GM12878 (cell line): Measurements from ENCODE around the gene RNF166. TPM values are rescaled to one million over a fixed set of nuclear protein-coding genes. Genes with fewer than 3 reads are reported as not detected.

Experiments
- ATAC-seq: fragments of 200-7000 bp; cut with Tn5 transposase; 3 replicates; pipeline ENCODE4 v1.9.1; 2020; ENCODE audit warnings: mild to moderate bottlenecking, moderate library complexity
- BruUV-seq: library from RNA; stranded (reverse); fragments of 400-500 nt; replicated peaks from 2 replicates; lab custom pipeline; 2021; lab: Mats Ljungman, UMichigan
- CTCF ChIA-PET: fragments of 300-600 bp; sonication (Branson Sonifier 250); formaldehyde crosslinking; extraction: SDS; loops from one replicate; lab custom pipeline; 2021; ENCODE audit warnings: inconsistent platforms; lab: Yijun Ruan, JAX
- POLR2A ChIA-PET: fragments of 350-600 bp; formaldehyde crosslinking; extraction: SDS; loops from one replicate; lab custom pipeline; 2021; ENCODE audit warnings: inconsistent platforms; lab: Charles Lee
- RAD21 ChIA-PET: fragments of 300-600 bp; sonication (Branson Sonifier 250); formaldehyde crosslinking; loops from one replicate; lab custom pipeline; 2023; ENCODE audit warnings: antibody characterized with exemption; ENCODE audit not compliant: unreplicated experiment; lab: Charles Lee
- SMC1A ChIA-PET: fragments of 300-600 bp; sonication (Branson Sonifier 250); formaldehyde crosslinking; loops from one replicate; lab custom pipeline; 2023; ENCODE audit not compliant: unreplicated experiment, uncharacterized antibody; lab: Charles Lee
- DNase-seq: peaks from one replicate; pipeline ENCODE4 v3.0.0-alpha.2; 2011; ENCODE audit warnings: low read depth, low spot score
- FAIRE-seq: peaks from 3 replicates; lab custom pipeline; 2011; peaks lifted over from hg19 to GRCh38; lab: Jason Lieb, UNC
- H2AFZ ChIP-seq: 2 replicates; pipeline ENCODE4 v1.6.0; 2011; ENCODE audit warnings: low read depth, low read length, control low read depth; ENCODE audit not compliant: control insufficient read depth
- H3K27ac ChIP-seq: 2 replicates; pipeline ENCODE4 v1.5.1; 2011; ENCODE audit warnings: control low read depth; ENCODE audit not compliant: control insufficient read depth, insufficient read depth
- H3K27me3 ChIP-seq, 2 experiments: replicated peaks in 1 of 2; 2 replicates each; pipeline versions ENCODE4 v1.6.0 to v1.6.1; 2011; ENCODE audit warnings: low read length in 1 of 2; ENCODE audit not compliant: control insufficient read depth in 2 of 2, insufficient read depth in 2 of 2
- H3K36me3 ChIP-seq, 2 experiments: 2 replicates each; pipeline ENCODE4 v1.5.1; 2011; ENCODE audit warnings: low read length in 1 of 2; ENCODE audit not compliant: control insufficient read depth in 2 of 2, insufficient read depth in 2 of 2
- H3K4me1 ChIP-seq: 2 replicates; pipeline ENCODE4 v1.6.1; 2011; ENCODE audit warnings: mild to moderate bottlenecking, low read length, moderate library complexity, mixed read lengths; ENCODE audit not compliant: control insufficient read depth, insufficient read depth
- H3K4me2 ChIP-seq: 2 replicates; pipeline ENCODE4 v1.6.0; 2011; ENCODE audit warnings: control low read depth; ENCODE audit not compliant: control insufficient read depth, insufficient read depth
- H3K4me3 ChIP-seq: fragments of 200-600 bp; sonication (generic); 2 replicates; pipeline ENCODE4 v1.5.1; 2016
- H3K79me2 ChIP-seq: 2 replicates; pipeline ENCODE4 v1.6.0; 2011; ENCODE audit warnings: low read length; ENCODE audit not compliant: control insufficient read depth, insufficient read depth
- H3K9ac ChIP-seq: 2 replicates; pipeline ENCODE4 v1.8.0; 2011; ENCODE audit warnings: low read length, control low read depth, mixed read lengths; ENCODE audit not compliant: control insufficient read depth, insufficient read depth
- H3K9me3 ChIP-seq: replicated peaks from 3 replicates; pipeline ENCODE4 v1.5.1; 2011; ENCODE audit warnings: mild to moderate bottlenecking, low read length; ENCODE audit not compliant: control insufficient read depth, insufficient read depth
- H4K20me1 ChIP-seq: 2 replicates; pipeline ENCODE4 v1.6.0; 2011; ENCODE audit not compliant: control insufficient read depth, insufficient read depth
- BCL3 ChIP-seq: IDR thresholded peaks from 2 replicates; pipeline ENCODE4 v1.6.1; 2011; ENCODE audit warnings: borderline replicate concordance, low read depth, mild to moderate bottlenecking, moderate library complexity, low read length; ENCODE audit not compliant: insufficient read depth, poor library complexity, severe bottlenecking
- FOS ChIP-seq: IDR thresholded peaks from 3 replicates; pipeline ENCODE4 v1.6.1; 2011; ENCODE audit warnings: borderline replicate concordance; ENCODE audit not compliant: insufficient read length; ENCODE audit errors: extremely low read depth
- NRF1 ChIP-seq: conservative IDR thresholded peaks from 2 replicates; pipeline ENCODE4 v1.6.1; 2011; ENCODE audit warnings: mild to moderate bottlenecking, low read depth, low read length, improper control_type of control experiment
- POLR2AphosphoS2 ChIP-seq: IDR thresholded peaks from 2 replicates; pipeline ENCODE4 v1.6.1; 2011; ENCODE audit warnings: low read depth, mild to moderate bottlenecking, low read length, improper control_type of control experiment, moderate library complexity
- POLR2AphosphoS5 ChIP-seq: IDR thresholded peaks from 2 replicates; pipeline ENCODE4 v1.6.1; 2011; ENCODE audit warnings: mild to moderate bottlenecking, low read length, inconsistent platforms
- TARDBP ChIP-seq: IDR thresholded peaks from 2 replicates; pipeline ENCODE4 v1.6.1; 2016; ENCODE audit warnings: borderline replicate concordance
- WRNIP1 ChIP-seq: IDR thresholded peaks from 2 replicates; pipeline ENCODE4 v1.6.1; 2011; ENCODE audit warnings: low read depth, low read length, improper control_type of control experiment, borderline replicate concordance
- WGBS: methylation state at CpG from one replicate; pipeline ENCODE4 v1.1.6; 2016; ENCODE audit warnings: low lambda C conversion rate; ENCODE audit not compliant: insufficient replicate concordance, insufficient coverage; ENCODE audit errors: missing lambda C conversion rate; 5-methylcytosine and 5-hydroxymethylcytosine counted together
- in situ Hi-C: fragments of 300-500 bp; cut with MboI; formaldehyde crosslinking; loops from 9 replicates; pipeline ENCODE4 v1.14.3; 2018; ENCODE audit warnings: mixed read lengths
- intact Hi-C: fragments of 100-400 bp; cut with micrococcal nuclease; formaldehyde crosslinking; loops from one replicate; pipeline ENCODE4 v1.14.2; 2022; ENCODE audit not compliant: unreplicated experiment
- polyA plus RNA-seq, 11 experiments: library from polyadenylated mRNA; depleted of rRNA in 4 of 11; unstranded in 6 of 11; stranded (reverse) in 5 of 11; fragments of >200 nt; fragmentation: Nextera tagmentation in 4 of 11; fragmentation: Illumina TruSeq in 1 of 11; extraction: Ambion mirVana in 4 of 11; extraction: Trizol in 1 of 11; gene quantifications; 1 replicate in 1 of 11; 2 replicates in 10 of 11; pipeline versions ENCODE4 v1.2.1 to v1.2.3, GENCODE V29; 2011 to 2016; ENCODE audit warnings: inconsistent platforms in 2 of 11, missing spikeins in 2 of 11, low read depth in 1 of 11
- total RNA-seq, 4 experiments: library from RNA; depleted of rRNA in 3 of 4; stranded (reverse); fragments of >200 nt in 3 of 4; fragmentation: Illumina TruSeq in 1 of 4; extraction: Trizol in 1 of 4; gene quantifications; 2 replicates each; pipeline versions ENCODE4 v1.2.1 to v1.2.3, GENCODE V29; 2013 to 2021

The RNF166 gene
- total and polyA plus RNA-seq, 10 of the 15 experiments (the other 5 are each of a cell fraction or from before 2014, with no cell fraction given) = 0.48 to 32.8 (median 12.1) TPM

- H3K4me3 ChIP-seq = peak overlapping the region; percentile 98
- DNase-seq (no peak), FAIRE-seq (no peak), ATAC-seq (no peak)
- in situ Hi-C loops = no loop called here
- peaks cover 36% of the 10 kb centered on the region for H3K79me2 ChIP-seq
- no peak overlapping the region for H2AFZ ChIP-seq
- ChIA-PET SMC1A (interaction anchor here (1.1 to 1.3 kb wide), 2 partner anchors 16 to 56 kb away, joined by 3 to 4 read pairs; no protein-coding TSS in a partner anchor), RAD21 (interaction anchor here (0.5 to 1.7 kb wide), 4 partner anchors 12 to 256 kb away, joined by 3 to 6 read pairs (median 4); partner anchors contain the start of gene IL17C), POLR2A (interaction anchor here (0.7 to 1.9 kb wide), 8 partner anchors 10 to 161 kb away, joined by 3 to 15 read pairs (median 5); partner anchors contain the start of genes MVD and ZC3H18), CTCF (interaction anchor here (0.5 to 1.9 kb wide), 5 partner anchors 16 to 53 kb away, joined by 3 to 4 read pairs (median 3); no protein-coding TSS in a partner anchor)
- H3K9ac ChIP-seq = peak overlapping the region; percentile 87
- peak overlapping the region; percentile 75 for H3K4me2 ChIP-seq
- H3K27me3 ChIP-seq = no peaks in the 10 kb centered on the region
- peak overlapping the region; percentile 96 for H3K27ac ChIP-seq
- BruUV-seq = no TSS peak
- peaks cover 22% of the 10 kb centered on the region for H3K4me1 ChIP-seq
- no peaks in the 10 kb centered on the region for H3K9me3 ChIP-seq
- peaks cover 0 to 6% of the 10 kb centered on the region in 2 experiments for H3K36me3 ChIP-seq
- 24% methylated on average over 20 of the region's 20 CpGs for WGBS
- TF ChIP-seq TARDBP (no peak), WRNIP1 (no peak), POLR2AphosphoS2 (0 out of 2 replicates have a peak, but pooled peaks have one; percentile 10), BCL3 (no peak), NRF1 (no peak), FOS (no peak), POLR2AphosphoS5 (peak; percentile 22; the same call in 1 of the 2 replicates)
- intact Hi-C loops = no loop called here
- H4K20me1 ChIP-seq = peaks cover 7% of the 10 kb centered on the region; the same call in 1 of the 2 replicates
Observed at GRCh38 chr16:88649195-88649923, 56.8 kb downstream of the RNF166 start.
